Calu3 (cell line): ENCODE measurements around the gene TRIP13. TPM values are rescaled to one million over a fixed set of nuclear protein-coding genes. Genes with fewer than 3 reads are reported as not detected.

Source experiments
- BruUV-seq: library from RNA; stranded (reverse); fragments of 400-500 nt; replicated peaks from 2 replicates; lab custom pipeline; 2021; lab: Mats Ljungman, UMichigan
- CTCF ChIA-PET: fragments of 300-600 bp; sonication (Branson Sonifier 250); formaldehyde crosslinking; loops from one replicate; lab custom pipeline; 2022; ENCODE audit warnings: antibody characterized with exemption; lab: Charles Lee
- DNase-seq: peaks from one replicate; pipeline ENCODE4 v3.0.0; 2022
- H3K27ac Mint-ChIP-seq: one replicate; pipeline ENCODE4 v1.8.0; 2022; ENCODE audit warnings: mixed read lengths; ENCODE audit not compliant: unreplicated experiment
- H3K27me3 Mint-ChIP-seq: one replicate; pipeline ENCODE4 v1.8.0; 2022; ENCODE audit warnings: mixed read lengths; ENCODE audit not compliant: unreplicated experiment
- H3K36me3 Mint-ChIP-seq: one replicate; pipeline ENCODE4 v1.8.0; 2022; ENCODE audit warnings: mild to moderate bottlenecking, moderate library complexity, mixed read lengths; ENCODE audit not compliant: insufficient read depth, unreplicated experiment
- H3K4me1 Mint-ChIP-seq: one replicate; pipeline ENCODE4 v1.8.0; 2022; ENCODE audit warnings: mild to moderate bottlenecking, low read depth, mixed read lengths; ENCODE audit not compliant: unreplicated experiment
- H3K4me3 Mint-ChIP-seq: one replicate; pipeline ENCODE4 v1.8.0; 2022; ENCODE audit warnings: mild to moderate bottlenecking, low read depth, moderate library complexity, mixed read lengths; ENCODE audit not compliant: unreplicated experiment
- H3K9me3 Mint-ChIP-seq: one replicate; pipeline ENCODE4 v1.8.0; 2022; ENCODE audit warnings: low read depth, mixed read lengths; ENCODE audit not compliant: unreplicated experiment
- CTCF ChIP-seq: fragments of 200-600 bp; IDR thresholded peaks from one replicate; pipeline ENCODE4 v1.8.0; 2022; ENCODE audit warnings: antibody characterized with exemption; ENCODE audit not compliant: unreplicated experiment
- intact Hi-C: fragments of 100-400 bp; cut with micrococcal nuclease; formaldehyde crosslinking; loops from one replicate; pipeline ENCODE4 v1.10.0; 2022; ENCODE audit not compliant: unreplicated experiment
- total RNA-seq: library from RNA; stranded (reverse); gene quantifications from 2 replicates; pipeline ENCODE4 v1.2.3, GENCODE V29; 2022

Gene TRIP13
- total RNA-seq, 1 experiment from 2014 or later = 29.9 TPM

DNA sequence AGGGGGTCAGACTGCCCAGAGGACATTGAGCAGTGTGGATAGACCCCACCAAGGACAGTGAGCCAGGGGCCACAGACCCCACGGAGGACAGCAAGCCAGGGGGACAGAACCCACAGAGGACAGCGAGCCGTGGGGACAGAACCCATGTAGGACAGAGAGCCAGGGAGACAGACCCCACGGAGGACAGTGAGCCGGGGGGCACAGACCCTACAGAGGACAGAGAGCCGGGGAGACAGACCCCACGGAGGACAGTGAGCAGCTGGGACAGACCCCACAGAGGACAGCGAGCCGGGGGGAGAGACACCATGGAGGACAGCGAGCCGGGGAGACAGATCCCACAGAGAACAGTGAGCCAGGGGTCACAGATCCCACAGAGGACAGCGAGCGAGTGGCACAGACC lies 38.5 kb upstream of the TRIP13 start:
- Mint-ChIP-seq H3K4me3 (no peak overlapping the region), H3K27ac (no peak overlapping the region), H3K27me3 (no peaks in the 10 kb centered on the region), H3K36me3 (peaks cover 26% of the 10 kb centered on the region), H3K4me1 (no peaks in the 10 kb centered on the region), H3K9me3 (no peaks in the 10 kb centered on the region)
- no TSS peak for BruUV-seq
- intact Hi-C loops = no loop called here
- no peak for TF ChIP-seq CTCF
- CTCF ChIA-PET = no interaction called here
- DNase-seq = no peak

DNA sequence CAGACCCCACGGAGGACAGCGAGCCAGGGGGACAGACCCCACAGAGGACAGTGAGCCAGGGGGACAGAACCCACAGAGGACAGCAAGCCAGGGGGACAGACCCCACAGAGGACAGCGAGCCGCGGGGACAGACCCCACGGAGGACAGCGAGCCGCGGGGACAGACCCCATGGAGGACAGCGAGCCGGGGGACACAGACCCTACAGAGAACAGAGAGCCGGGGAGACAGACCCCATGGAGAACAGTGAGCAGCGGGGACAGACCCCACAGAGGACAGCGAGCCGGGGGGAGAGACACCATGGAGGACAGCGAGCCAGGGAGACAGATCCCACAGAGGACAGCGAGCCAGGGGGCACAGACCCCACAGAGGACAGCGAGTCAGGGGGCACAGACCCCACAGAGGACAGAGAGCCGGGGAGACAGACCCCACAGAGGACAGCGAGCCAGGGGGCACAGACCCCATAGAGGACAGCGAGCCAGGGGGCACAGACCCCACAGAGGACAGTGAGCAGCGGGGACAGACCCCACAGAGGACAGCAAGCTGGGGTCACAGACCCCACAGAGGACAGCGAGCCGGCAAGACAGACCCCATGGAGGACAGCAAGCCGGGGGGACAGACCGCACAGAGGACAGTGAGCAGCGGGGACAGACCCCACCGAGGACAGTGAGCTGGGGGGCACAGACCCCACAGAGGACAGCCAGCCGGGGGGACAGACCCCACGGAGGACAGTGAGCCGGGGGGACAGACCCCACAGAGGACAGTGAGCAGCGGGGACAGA lies 37.5 kb upstream of the TRIP13 start:
- Mint-ChIP-seq H3K4me3 (no peak overlapping the region), H3K27ac (no peak overlapping the region), H3K36me3 (peaks cover 22% of the 10 kb centered on the region), H3K4me1 (no peaks in the 10 kb centered on the region), H3K9me3 (no peaks in the 10 kb centered on the region), H3K27me3 (no peaks in the 10 kb centered on the region)
- intact Hi-C loops = no loop called here
- BruUV-seq = no TSS peak
- CTCF ChIA-PET = interaction anchor here (0.7 kb wide), 1 partner anchor 610 kb away, joined by 4 read pairs; no protein-coding TSS in a partner anchor
- DNase-seq = no peak
- TF ChIP-seq CTCF = no peak

DNA sequence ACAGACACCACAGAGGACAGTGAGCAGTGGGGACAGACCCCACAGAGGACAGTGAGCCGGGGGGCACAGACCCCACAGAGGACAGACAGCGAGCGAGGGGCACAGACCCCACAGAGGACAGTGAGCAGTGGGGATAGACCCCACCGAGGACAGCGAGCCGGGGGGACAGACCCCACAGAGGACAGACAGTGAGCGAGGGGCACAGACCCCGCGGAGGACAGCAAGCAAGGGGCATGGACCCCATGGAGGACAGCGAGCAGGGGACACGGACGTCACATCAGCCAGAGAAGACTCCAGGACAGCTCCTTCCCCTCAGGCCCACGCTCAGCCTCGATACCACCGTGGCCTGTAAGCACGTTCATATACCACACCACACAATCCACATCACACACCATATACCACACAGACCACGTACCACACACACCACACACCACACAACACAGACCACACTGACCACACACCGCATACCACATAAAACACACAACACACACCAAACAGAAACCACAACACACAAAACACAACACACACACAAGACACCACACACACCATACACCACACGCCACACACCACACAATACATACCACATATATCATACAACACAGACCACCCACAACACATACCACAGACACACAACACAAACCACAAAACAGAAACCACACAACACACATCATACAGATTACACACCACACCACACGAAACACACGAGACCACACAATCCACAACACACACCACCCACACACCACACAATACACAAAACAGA lies 36.7 kb upstream of the TRIP13 start:
- Mint-ChIP-seq H3K36me3 (peaks cover 27% of the 10 kb centered on the region), H3K4me1 (no peaks in the 10 kb centered on the region), H3K4me3 (no peak overlapping the region), H3K9me3 (no peaks in the 10 kb centered on the region), H3K27me3 (no peaks in the 10 kb centered on the region), H3K27ac (no peak overlapping the region)
- no peak for DNase-seq
- no peak for TF ChIP-seq CTCF
- intact Hi-C loops = no loop called here
- BruUV-seq = no TSS peak
- CTCF ChIA-PET = interaction anchor here (0.7 kb wide), 1 partner anchor 611 kb away, joined by 4 read pairs; no protein-coding TSS in a partner anchor

DNA sequence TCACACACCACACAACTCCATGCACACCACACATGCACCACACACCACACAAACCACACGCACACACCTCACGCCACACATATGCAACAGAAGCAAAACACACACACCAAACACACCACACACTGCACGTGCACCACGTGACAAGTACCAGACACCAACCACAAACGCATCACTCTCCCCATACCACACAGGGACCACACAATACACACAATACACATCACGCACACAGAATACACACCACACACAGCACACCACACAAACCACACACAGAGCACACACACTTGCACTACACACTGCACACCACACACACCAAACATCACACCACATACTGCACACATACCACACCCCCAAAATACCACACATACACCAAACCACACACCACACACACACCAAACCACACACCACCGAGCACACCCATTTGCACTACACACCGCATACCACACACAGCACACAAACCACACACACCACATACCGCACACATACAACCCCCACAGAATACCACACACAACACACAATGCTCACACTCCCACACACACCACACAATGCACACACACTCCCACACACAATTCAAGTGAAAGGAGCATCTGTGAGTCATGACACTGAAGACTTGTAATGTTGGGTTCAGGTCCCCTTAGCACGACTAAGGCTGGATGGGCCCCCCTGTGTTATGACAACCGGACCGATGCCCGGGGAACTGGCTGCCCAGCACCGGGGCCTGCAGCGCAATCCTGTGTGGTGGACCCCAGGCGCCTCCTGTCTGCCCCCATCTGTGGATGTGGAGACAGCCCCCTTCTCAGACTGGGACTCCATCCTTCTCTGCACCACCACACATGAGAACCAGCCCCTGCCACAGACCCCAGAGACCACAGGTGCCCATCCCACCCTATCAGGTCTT lies 35.9 kb upstream of the TRIP13 start:
- Mint-ChIP-seq H3K9me3 (no peaks in the 10 kb centered on the region), H3K36me3 (peaks cover 27% of the 10 kb centered on the region), H3K4me3 (no peak overlapping the region), H3K27me3 (no peaks in the 10 kb centered on the region), H3K27ac (no peak overlapping the region), H3K4me1 (no peaks in the 10 kb centered on the region)
- CTCF ChIA-PET = no interaction called here
- BruUV-seq = no TSS peak
- no peak for TF ChIP-seq CTCF
- no peak for DNase-seq
- intact Hi-C loops = no loop called here
